ENCODE measurements around the gene ANKRD36C. TPM values are rescaled to one million over a fixed set of nuclear protein-coding genes. Genes with fewer than 3 reads are reported as not detected.
"Not testable (repeated sequence)": the region's sequence is repeated elsewhere in the genome, so short reads cannot be mapped to it uniquely, and the experiment has no call there.

Gene ANKRD36C
- total and polyA plus RNA-seq, 2 donors (not counting 1 experiment from before 2014, with no cell fraction given): 2.5 to 103 TPM

- peak overlapping the region; percentile 63 for H3K4me3 Mint-ChIP-seq
- peak overlapping the region in 1 of 5 experiments; percentile 15 for H3K4me3 ChIP-seq (ENCODE audit: control extremely low read depth in 1 of 5, extremely low read depth in 1 of 5, insufficient read depth in 1 of 5, low read depth in 2 of 5, low read length in 4 of 5)
- H3K27ac ChIP-seq (ENCODE audit: low read length in 2 of 2); POLR2A ChIA-PET; H3K9ac ChIP-seq (ENCODE audit: low read length); H2AFZ ChIP-seq (ENCODE audit: insufficient read depth, low read depth, low read length, poor library complexity, severe bottlenecking); intact Hi-C loops (cut with micrococcal nuclease); ATAC-seq (ENCODE audit: low read depth); CTCF ChIA-PET; H3K79me2 ChIP-seq (ENCODE audit: control insufficient read depth, insufficient read depth, low read length); H4K20me1 ChIP-seq (ENCODE audit: control insufficient read depth, insufficient read depth, low read length, poor library complexity, severe bottlenecking); H3K4me1 Mint-ChIP-seq; H3K27ac Mint-ChIP-seq; H3K36me3 ChIP-seq (replicated peaks in 1 of 2; ENCODE audit: control extremely low read depth in 1 of 2, control insufficient read depth in 1 of 2, extremely low read depth in 1 of 2, insufficient read depth in 2 of 2, low read length in 1 of 2); H3K27me3 ChIP-seq (replicated peaks in 1 of 4; ENCODE audit: control extremely low read depth in 1 of 4, control insufficient read depth in 3 of 4, insufficient read depth in 4 of 4, low read length in 3 of 4); H3K9me3 Mint-ChIP-seq (ENCODE audit: insufficient read depth); H3K9me3 ChIP-seq (ENCODE audit: control extremely low read depth in 1 of 3, control insufficient read depth in 2 of 3, insufficient read depth in 1 of 3, low read length in 2 of 3); H3K4me2 ChIP-seq (replicated peaks; ENCODE audit: low read depth, low read length, poor library complexity, severe bottlenecking): not testable (repeated sequence)
- 27% methylated on average over 2 of the region's 4 CpGs for WGBS (ENCODE audit: insufficient coverage)
- peaks cover 0 to 11% of the 10 kb centered on the region in 2 donors for H3K4me1 ChIP-seq (ENCODE audit: control insufficient read depth in 2 of 2, insufficient read depth in 2 of 2, low read length in 2 of 2)
- DNase-seq: peak; percentile 35
- peaks cover 12% of the 10 kb centered on the region for H3K27me3 Mint-ChIP-seq
Measured at GRCh38 chr2:96011129-96011455, 19.5 kb upstream of the ANKRD36C start.

GRCh38 chr2:96010320-96011128 lies 18.9 kb upstream of the ANKRD36C start:
- Mint-ChIP-seq H3K27me3 (peaks cover 12% of the 10 kb centered on the region), H3K27ac (peak overlapping the region; percentile 59), H3K4me3 (peak overlapping the region; percentile 81)
- DNase-seq: peak; percentile 94
- WGBS (ENCODE audit: insufficient coverage): under 1% methylated on average over 21 of the region's 65 CpGs
- Histone ChIP-seq H3K27ac (ENCODE audit: low read length in 2 of 2) (peak overlapping the region in 1 of 2 donors; percentile 48), H2AFZ (ENCODE audit: insufficient read depth, low read depth, low read length, poor library complexity, severe bottlenecking) (peak overlapping the region; percentile 58), H3K4me1 (ENCODE audit: control insufficient read depth in 2 of 2, insufficient read depth in 2 of 2, low read length in 2 of 2) (peaks cover 0 to 11% of the 10 kb centered on the region in 2 donors), H3K4me3 (ENCODE audit: control extremely low read depth in 1 of 5, extremely low read depth in 1 of 5, insufficient read depth in 1 of 5, low read depth in 2 of 5, low read length in 4 of 5) (peak overlapping the region in 4 of 5 experiments; percentile 43 to 54 (median 45)), H3K9ac (ENCODE audit: low read length) (peak overlapping the region; percentile 52), H3K4me2 (replicated peaks; ENCODE audit: low read depth, low read length, poor library complexity, severe bottlenecking) (peak overlapping the region; percentile 52)
- H3K27me3 ChIP-seq (replicated peaks in 1 of 4; ENCODE audit: control extremely low read depth in 1 of 4, control insufficient read depth in 3 of 4, insufficient read depth in 4 of 4, low read length in 3 of 4); H3K9me3 ChIP-seq (ENCODE audit: control extremely low read depth in 1 of 3, control insufficient read depth in 2 of 3, insufficient read depth in 1 of 3, low read length in 2 of 3); intact Hi-C loops (cut with micrococcal nuclease); H3K36me3 ChIP-seq (replicated peaks in 1 of 2; ENCODE audit: control extremely low read depth in 1 of 2, control insufficient read depth in 1 of 2, extremely low read depth in 1 of 2, insufficient read depth in 2 of 2, low read length in 1 of 2); H3K9me3 Mint-ChIP-seq (ENCODE audit: insufficient read depth); H3K4me1 Mint-ChIP-seq; H4K20me1 ChIP-seq (ENCODE audit: control insufficient read depth, insufficient read depth, low read length, poor library complexity, severe bottlenecking); H3K79me2 ChIP-seq (ENCODE audit: control insufficient read depth, insufficient read depth, low read length); POLR2A ChIA-PET: not testable (repeated sequence)
- CTCF ChIA-PET: interaction anchor here (1.2 kb wide), 1 partner anchor 18 kb away, joined by 4 read pairs; no protein-coding TSS in a partner anchor
- ATAC-seq (ENCODE audit: low read depth): peak; percentile 100

- Histone ChIP-seq H3K27ac (ENCODE audit: low read length in 2 of 2) (peak overlapping the region in 1 of 2 donors; percentile 48), H3K4me2 (replicated peaks; ENCODE audit: low read depth, low read length, poor library complexity, severe bottlenecking) (peak overlapping the region; percentile 53), H3K9ac (ENCODE audit: low read length) (peak overlapping the region; percentile 52), H2AFZ (ENCODE audit: insufficient read depth, low read depth, low read length, poor library complexity, severe bottlenecking) (peak overlapping the region; percentile 58), H3K4me1 (ENCODE audit: control insufficient read depth in 2 of 2, insufficient read depth in 2 of 2, low read length in 2 of 2) (peaks cover 0 to 11% of the 10 kb centered on the region in 2 donors), H3K4me3 (ENCODE audit: control extremely low read depth in 1 of 5, extremely low read depth in 1 of 5, insufficient read depth in 1 of 5, low read depth in 2 of 5, low read length in 4 of 5) (peak overlapping the region in 4 of 5 experiments; percentile 43 to 54 (median 45))
- ATAC-seq (ENCODE audit: low read depth); H3K79me2 ChIP-seq (ENCODE audit: control insufficient read depth, insufficient read depth, low read length); H3K27me3 ChIP-seq (replicated peaks in 1 of 4; ENCODE audit: control extremely low read depth in 1 of 4, control insufficient read depth in 3 of 4, insufficient read depth in 4 of 4, low read length in 3 of 4); H3K9me3 ChIP-seq (ENCODE audit: control extremely low read depth in 1 of 3, control insufficient read depth in 2 of 3, insufficient read depth in 1 of 3, low read length in 2 of 3); intact Hi-C loops (cut with micrococcal nuclease); H3K4me1 Mint-ChIP-seq; H3K9me3 Mint-ChIP-seq (ENCODE audit: insufficient read depth); H3K36me3 ChIP-seq (replicated peaks in 1 of 2; ENCODE audit: control extremely low read depth in 1 of 2, control insufficient read depth in 1 of 2, extremely low read depth in 1 of 2, insufficient read depth in 2 of 2, low read length in 1 of 2); POLR2A ChIA-PET; H4K20me1 ChIP-seq (ENCODE audit: control insufficient read depth, insufficient read depth, low read length, poor library complexity, severe bottlenecking): not testable (repeated sequence)
- 27% methylated on average over 3 of the region's 10 CpGs for WGBS (ENCODE audit: insufficient coverage)
- CTCF ChIA-PET: interaction anchor here (1.2 kb wide), 1 partner anchor 17 kb away, joined by 4 read pairs; no protein-coding TSS in a partner anchor
- peak overlapping the region; percentile 59 for H3K27ac Mint-ChIP-seq
- peak overlapping the region; percentile 81 for H3K4me3 Mint-ChIP-seq
- DNase-seq: peak; percentile 44
- H3K27me3 Mint-ChIP-seq: peaks cover 16% of the 10 kb centered on the region
Measured at GRCh38 chr2:96009833-96010232, 18.2 kb upstream of the ANKRD36C start.

- WGBS (ENCODE audit: insufficient coverage): 95% methylated on average over 6 of the region's 6 CpGs
- H3K4me1 Mint-ChIP-seq; H4K20me1 ChIP-seq (ENCODE audit: control insufficient read depth, insufficient read depth, low read length, poor library complexity, severe bottlenecking); intact Hi-C loops (cut with micrococcal nuclease); ATAC-seq (ENCODE audit: low read depth); H3K9ac ChIP-seq (ENCODE audit: low read length); H3K79me2 ChIP-seq (ENCODE audit: control insufficient read depth, insufficient read depth, low read length); POLR2A ChIA-PET; H3K36me3 ChIP-seq (replicated peaks in 1 of 2; ENCODE audit: control extremely low read depth in 1 of 2, control insufficient read depth in 1 of 2, extremely low read depth in 1 of 2, insufficient read depth in 2 of 2, low read length in 1 of 2); DNase-seq; H3K27me3 ChIP-seq (replicated peaks in 1 of 4; ENCODE audit: control extremely low read depth in 1 of 4, control insufficient read depth in 3 of 4, insufficient read depth in 4 of 4, low read length in 3 of 4); H2AFZ ChIP-seq (ENCODE audit: insufficient read depth, low read depth, low read length, poor library complexity, severe bottlenecking); H3K27ac Mint-ChIP-seq; H3K4me3 ChIP-seq (ENCODE audit: control extremely low read depth in 1 of 5, extremely low read depth in 1 of 5, insufficient read depth in 1 of 5, low read depth in 2 of 5, low read length in 4 of 5); H3K27ac ChIP-seq (ENCODE audit: low read length in 2 of 2); CTCF ChIA-PET; H3K9me3 ChIP-seq (ENCODE audit: control extremely low read depth in 1 of 3, control insufficient read depth in 2 of 3, insufficient read depth in 1 of 3, low read length in 2 of 3); H3K9me3 Mint-ChIP-seq (ENCODE audit: insufficient read depth); H3K4me2 ChIP-seq (replicated peaks; ENCODE audit: low read depth, low read length, poor library complexity, severe bottlenecking): not testable (repeated sequence)
- peaks cover 0 to 11% of the 10 kb centered on the region in 2 donors for H3K4me1 ChIP-seq (ENCODE audit: control insufficient read depth in 2 of 2, insufficient read depth in 2 of 2, low read length in 2 of 2)
- H3K4me3 Mint-ChIP-seq: peak overlapping the region; percentile 27
- H3K27me3 Mint-ChIP-seq: peaks cover 25% of the 10 kb centered on the region
Measured at GRCh38 chr2:96008051-96008450, 16.4 kb upstream of the ANKRD36C start.
